Omental fat pad (tissue), 4 donors: ENCODE results near the gene LRCH4. TPM values are rescaled to one million over a fixed set of nuclear protein-coding genes. Genes with fewer than 3 reads are reported as not detected.
A peak's percentile ranks its signal among the peaks of the same experiment; 100 is the strongest.

Experiments
- ATAC-seq: fragments of 150-250 bp; one replicate; pipeline ENCODE4 v1.9.1; 2016; ENCODE audit warnings: mild to moderate bottlenecking, moderate library complexity; ENCODE audit not compliant: low FRiP score
- DNase-seq: peaks from one replicate; pipeline ENCODE4 v3.0.0-alpha.2; 2019; ENCODE audit warnings: low spot score
- CTCF ChIP-seq, 3 donors: fragments of 450-650 bp; IDR thresholded peaks; one replicate each; pipeline ENCODE4 v1.5.1; 2016 to 2017; ENCODE audit warnings: antibody characterized with exemption in 3 of 3, mild to moderate bottlenecking in 3 of 3, moderate library complexity in 2 of 3
- total RNA-seq, 4 donors: library from RNA; depleted of rRNA; stranded (reverse); fragments of >200 nt; gene quantifications; one replicate each; pipeline ENCODE4 v1.1.0, GENCODE V29; 2016

LRCH4 gene
- total RNA-seq, 4 donors from 2014 or later, result 51.8 to 108 (median 55.7) TPM

- TF ChIP-seq CTCF (IDR thresholded peaks at IDR 0.05), result no peak
- DNase-seq, result no peak
- no peak for ATAC-seq
These were observed 13.5 kb downstream of the LRCH4 start for GRCh38 chr7:100572281-100572948.

DNA sequence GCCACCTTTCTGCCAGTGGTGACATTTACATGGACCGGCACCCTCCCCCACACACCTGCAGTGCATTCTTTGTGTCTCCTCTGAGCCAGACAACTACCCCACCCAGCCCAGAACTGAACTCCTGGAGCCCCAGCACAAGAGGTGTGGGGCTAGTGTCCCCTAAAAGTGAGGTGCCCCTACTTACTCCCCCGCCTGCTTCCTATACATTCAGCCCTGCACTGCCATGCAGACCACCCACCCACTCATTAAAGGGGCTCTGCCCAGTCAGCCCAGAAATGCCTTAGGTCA, 14.2 kb downstream of the LRCH4 start:
- TF ChIP-seq CTCF (IDR thresholded peaks at IDR 0.05), result no peak
- DNase-seq, result no peak
- no peak for ATAC-seq

DNA sequence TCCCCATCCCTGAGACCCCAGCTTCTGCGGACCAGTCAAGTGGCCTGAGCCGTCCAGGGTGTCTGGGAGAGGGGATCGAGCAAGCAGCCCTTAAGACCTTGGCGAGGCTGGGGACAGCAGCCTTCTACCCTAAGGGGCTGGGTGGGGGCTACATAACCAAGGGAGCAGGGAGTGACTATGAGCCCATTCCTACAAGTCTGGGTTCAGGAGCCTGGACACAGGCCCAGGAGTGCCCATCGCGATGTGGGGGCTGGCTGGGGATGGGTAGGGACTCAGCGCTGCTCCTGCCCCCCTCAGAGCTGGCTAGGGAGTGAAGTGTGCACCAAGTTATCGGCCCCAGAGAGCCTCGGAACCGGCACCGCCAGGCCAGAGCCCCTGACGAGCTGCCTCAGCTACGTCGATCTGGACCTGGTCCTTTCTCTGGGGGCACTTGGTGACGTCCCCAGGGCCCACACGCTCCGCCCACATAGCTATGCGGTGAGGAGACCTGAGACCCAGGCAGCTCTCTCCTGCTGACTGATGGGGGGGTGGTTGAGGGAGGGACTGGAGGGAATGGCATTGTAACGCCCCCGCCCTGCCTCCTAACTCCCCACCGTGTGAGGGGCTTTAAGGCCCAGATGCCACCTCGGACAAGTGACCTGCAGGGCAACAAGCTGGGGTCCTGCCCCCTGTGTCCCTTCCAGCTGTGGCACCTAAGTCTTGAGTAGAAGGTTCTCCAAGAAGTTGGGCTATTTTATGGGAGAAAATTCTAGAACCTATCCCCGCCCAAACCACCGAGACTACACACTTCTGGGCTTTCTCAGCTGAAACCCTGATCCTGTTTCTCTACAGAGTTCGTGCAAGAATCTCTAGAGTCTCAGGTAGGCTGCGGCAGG, 14.7 kb downstream of the LRCH4 start:
- no peak for DNase-seq

GRCh38 chr7:100568896-100569844, 16.8 kb downstream of the LRCH4 start:
- TF ChIP-seq CTCF (IDR thresholded peaks at IDR 0.05), result no peak
- DNase-seq (no peak), ATAC-seq (peak; percentile 12)

More for the DNA sequence above, 14.7 kb downstream of the LRCH4 start:
- no peak for ATAC-seq
- TF ChIP-seq CTCF (IDR thresholded peaks at IDR 0.05), result no peak

DNA sequence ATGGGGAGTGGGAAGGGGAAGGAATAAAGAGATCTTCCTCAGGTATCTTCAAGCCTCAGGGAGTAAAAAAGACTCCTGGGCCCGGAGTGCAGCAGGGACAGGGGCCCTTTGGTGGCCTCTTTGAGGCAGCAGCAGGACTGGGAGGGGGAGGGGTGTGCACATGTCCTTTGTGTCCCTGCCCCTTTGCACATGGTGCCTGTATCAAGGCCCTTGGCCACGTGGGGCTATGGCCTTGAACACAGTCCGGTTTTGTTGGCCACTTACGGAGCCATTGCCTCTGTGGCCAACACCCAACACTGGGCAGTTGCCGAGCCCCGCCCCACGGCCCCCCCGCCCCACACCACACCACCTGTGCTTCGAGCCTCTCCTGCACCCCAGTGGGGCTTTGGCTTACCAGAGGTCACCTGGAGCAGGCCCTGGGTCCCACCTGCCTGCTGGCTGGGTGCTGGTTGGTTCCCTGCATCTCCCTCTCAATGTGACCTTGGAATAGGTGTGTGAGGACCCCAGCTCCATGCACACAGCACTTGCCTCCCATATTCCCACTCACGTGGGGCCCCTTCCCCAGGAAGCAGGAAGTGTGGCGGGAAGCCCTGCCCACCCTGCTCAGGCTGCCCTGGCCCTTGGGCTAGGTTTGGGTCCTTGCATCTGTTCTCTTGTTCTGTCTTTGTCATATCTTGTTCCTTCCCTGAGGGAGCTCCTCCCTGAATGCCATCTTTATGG, 17.6 kb downstream of the LRCH4 start:
- no peak for TF ChIP-seq CTCF (IDR thresholded peaks at IDR 0.05)
- ATAC-seq (no peak), DNase-seq (no peak)

DNA sequence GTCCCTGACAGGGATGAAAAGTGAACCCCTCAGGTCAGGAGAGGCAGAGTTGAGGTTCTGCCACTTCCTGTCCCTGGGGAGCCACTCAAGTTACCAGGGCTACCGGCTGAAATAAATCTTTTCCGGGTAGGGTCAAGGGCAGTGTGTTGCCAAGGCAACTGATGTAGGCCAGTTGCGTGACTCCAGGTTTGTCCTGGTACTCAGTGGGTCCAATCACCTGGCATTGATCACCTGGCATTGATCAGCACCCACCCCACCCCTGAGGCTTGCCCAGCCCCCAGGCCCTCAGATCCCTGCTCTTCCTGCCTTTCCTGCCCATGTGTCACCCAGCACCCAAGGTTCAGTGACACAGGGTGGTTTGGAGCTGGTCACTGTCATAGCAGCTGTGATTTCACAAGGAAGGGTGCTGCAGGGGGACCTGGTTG, 18.2 kb downstream of the LRCH4 start:
- no peak for ATAC-seq
- no peak for TF ChIP-seq CTCF (IDR thresholded peaks at IDR 0.05)

More for the DNA sequence above, 18.2 kb downstream of the LRCH4 start:
- no peak for DNase-seq
